ENCODE results near the gene GZF1.

The GZF1 gene

GRCh38 chr20:23337312-23337711 lies 24.7 kb upstream of the GZF1 start:
- Histone ChIP-seq H3K9me3 (ENCODE audit: insufficient read depth, low read length) (no peaks in the 10 kb centered on the region), H3K27ac (ENCODE audit: low read length) (no peak overlapping the region), H3K4me2 (ENCODE audit: low read length) (no peak overlapping the region), H4K20me1 (ENCODE audit: insufficient read depth, low read length) (peaks cover 1% of the 10 kb centered on the region; the same call in 1 of the 2 replicates), H3K36me3 (replicated peaks; ENCODE audit: low read depth, low read length) (no peaks in the 10 kb centered on the region), H3K4me3 (ENCODE audit: low read length) (no peak overlapping the region), H3K27me3 (ENCODE audit: low read depth, low read length) (no peaks in the 10 kb centered on the region), H3K9ac (ENCODE audit: low read length) (no peak overlapping the region), H3K79me2 (ENCODE audit: low read length) (no peaks in the 10 kb centered on the region), H2AFZ (ENCODE audit: low read depth, low read length) (no peak overlapping the region), H3K4me1 (ENCODE audit: low read length) (peaks cover 18% of the 10 kb centered on the region)
- TF ChIP-seq EZH2phosphoT487 (IDR thresholded peaks at IDR 0.05; ENCODE audit: low read depth) (no peak), CTCF (IDR thresholded peaks at IDR 0.05; ENCODE audit: low read depth, low read length) (no peak)

GRCh38 chr20:23339986-23340385 lies 22.0 kb upstream of the GZF1 start:
- Histone ChIP-seq H2AFZ (ENCODE audit: low read depth, low read length) (no peak overlapping the region), H3K4me3 (ENCODE audit: low read length) (no peak overlapping the region), H4K20me1 (ENCODE audit: insufficient read depth, low read length) (peaks cover 5% of the 10 kb centered on the region; the same call in 1 of the 2 replicates), H3K9me3 (ENCODE audit: insufficient read depth, low read length) (no peaks in the 10 kb centered on the region), H3K79me2 (ENCODE audit: low read length) (no peaks in the 10 kb centered on the region), H3K4me1 (ENCODE audit: low read length) (peaks cover 16% of the 10 kb centered on the region), H3K4me2 (ENCODE audit: low read length) (peak overlapping the region; percentile 68; the same call in 1 of the 2 replicates), H3K36me3 (replicated peaks; ENCODE audit: low read depth, low read length) (no peaks in the 10 kb centered on the region), H3K27me3 (ENCODE audit: low read depth, low read length) (no peaks in the 10 kb centered on the region), H3K9ac (ENCODE audit: low read length) (no peak overlapping the region), H3K27ac (ENCODE audit: low read length) (no peak overlapping the region)
- TF ChIP-seq CTCF (IDR thresholded peaks at IDR 0.05; ENCODE audit: low read depth, low read length) (no peak), EZH2phosphoT487 (IDR thresholded peaks at IDR 0.05; ENCODE audit: low read depth) (no peak)

GRCh38 chr20:23340524-23340923 lies 21.5 kb upstream of the GZF1 start:
- TF ChIP-seq CTCF (IDR thresholded peaks at IDR 0.05; ENCODE audit: low read depth, low read length) (peak; percentile 83), EZH2phosphoT487 (IDR thresholded peaks at IDR 0.05; ENCODE audit: low read depth) (no peak)
- peak overlapping the region; percentile 20; the same call in 1 of the 2 replicates for H3K9ac ChIP-seq (ENCODE audit: low read length)
- no peak overlapping the region for H2AFZ ChIP-seq (ENCODE audit: low read depth, low read length)
- no peaks in the 10 kb centered on the region for H3K79me2 ChIP-seq (ENCODE audit: low read length)
- no peak overlapping the region for H3K27ac ChIP-seq (ENCODE audit: low read length)
- no peaks in the 10 kb centered on the region for H3K27me3 ChIP-seq (ENCODE audit: low read depth, low read length)
- peaks cover 16% of the 10 kb centered on the region for H3K4me1 ChIP-seq (ENCODE audit: low read length)
- H3K4me3 ChIP-seq (ENCODE audit: low read length), result peak overlapping the region; percentile 40
- no peaks in the 10 kb centered on the region for H3K36me3 ChIP-seq (replicated peaks; ENCODE audit: low read depth, low read length)
- peak overlapping the region; percentile 68 for H3K4me2 ChIP-seq (ENCODE audit: low read length)
- H4K20me1 ChIP-seq (ENCODE audit: insufficient read depth, low read length), result peaks cover 5% of the 10 kb centered on the region; the same call in 1 of the 2 replicates
- no peaks in the 10 kb centered on the region for H3K9me3 ChIP-seq (ENCODE audit: insufficient read depth, low read length)

GRCh38 chr20:23341073-23341472 lies 20.9 kb upstream of the GZF1 start:
- peak overlapping the region; percentile 68 for H3K4me2 ChIP-seq (ENCODE audit: low read length)
- no peaks in the 10 kb centered on the region for H3K27me3 ChIP-seq (ENCODE audit: low read depth, low read length)
- H3K27ac ChIP-seq (ENCODE audit: low read length), result peak overlapping the region; percentile 5; the same call in 1 of the 2 replicates
- no peaks in the 10 kb centered on the region for H3K79me2 ChIP-seq (ENCODE audit: low read length)
- H4K20me1 ChIP-seq (ENCODE audit: insufficient read depth, low read length), result peaks cover 5% of the 10 kb centered on the region; the same call in 1 of the 2 replicates
- TF ChIP-seq EZH2phosphoT487 (IDR thresholded peaks at IDR 0.05; ENCODE audit: low read depth) (no peak), CTCF (IDR thresholded peaks at IDR 0.05; ENCODE audit: low read depth, low read length) (no peak)
- H3K36me3 ChIP-seq (replicated peaks; ENCODE audit: low read depth, low read length), result no peaks in the 10 kb centered on the region
- no peak overlapping the region for H2AFZ ChIP-seq (ENCODE audit: low read depth, low read length)
- peak overlapping the region; percentile 40 for H3K4me3 ChIP-seq (ENCODE audit: low read length)
- H3K9ac ChIP-seq (ENCODE audit: low read length), result peak overlapping the region; percentile 20
- peaks cover 16% of the 10 kb centered on the region for H3K4me1 ChIP-seq (ENCODE audit: low read length)
- H3K9me3 ChIP-seq (ENCODE audit: insufficient read depth, low read length), result no peaks in the 10 kb centered on the region
